Calu3 (cell line): ENCODE measurements around the gene ATP11A. TPM values are rescaled to one million over a fixed set of nuclear protein-coding genes. Genes with fewer than 3 reads are reported as not detected.

Experiments used
- BruUV-seq: library from RNA; stranded (reverse); fragments of 400-500 nt; replicated peaks from 2 replicates; lab custom pipeline; 2021; lab: Mats Ljungman, UMichigan
- CTCF ChIA-PET: fragments of 300-600 bp; sonication (Branson Sonifier 250); formaldehyde crosslinking; loops from one replicate; lab custom pipeline; 2022; ENCODE audit warnings: antibody characterized with exemption; lab: Charles Lee
- DNase-seq: peaks from one replicate; pipeline ENCODE4 v3.0.0; 2022
- H3K27ac Mint-ChIP-seq: one replicate; pipeline ENCODE4 v1.8.0; 2022; ENCODE audit warnings: mixed read lengths; ENCODE audit not compliant: unreplicated experiment
- H3K27me3 Mint-ChIP-seq: one replicate; pipeline ENCODE4 v1.8.0; 2022; ENCODE audit warnings: mixed read lengths; ENCODE audit not compliant: unreplicated experiment
- H3K36me3 Mint-ChIP-seq: one replicate; pipeline ENCODE4 v1.8.0; 2022; ENCODE audit warnings: mild to moderate bottlenecking, moderate library complexity, mixed read lengths; ENCODE audit not compliant: insufficient read depth, unreplicated experiment
- H3K4me1 Mint-ChIP-seq: one replicate; pipeline ENCODE4 v1.8.0; 2022; ENCODE audit warnings: mild to moderate bottlenecking, low read depth, mixed read lengths; ENCODE audit not compliant: unreplicated experiment
- H3K4me3 Mint-ChIP-seq: one replicate; pipeline ENCODE4 v1.8.0; 2022; ENCODE audit warnings: mild to moderate bottlenecking, low read depth, moderate library complexity, mixed read lengths; ENCODE audit not compliant: unreplicated experiment
- H3K9me3 Mint-ChIP-seq: one replicate; pipeline ENCODE4 v1.8.0; 2022; ENCODE audit warnings: low read depth, mixed read lengths; ENCODE audit not compliant: unreplicated experiment
- intact Hi-C: fragments of 100-400 bp; cut with micrococcal nuclease; formaldehyde crosslinking; loops from one replicate; pipeline ENCODE4 v1.10.0; 2022; ENCODE audit not compliant: unreplicated experiment
- total RNA-seq: library from RNA; stranded (reverse); gene quantifications from 2 replicates; pipeline ENCODE4 v1.2.3, GENCODE V29; 2022
- TF ChIP-seq, protein P1 (sequence below): fragments of 200-600 bp; IDR thresholded peaks from one replicate; pipeline ENCODE4 v1.8.0; 2022; ENCODE audit warnings: antibody characterized with exemption; ENCODE audit not compliant: unreplicated experiment

Gene ATP11A
- total RNA-seq, 1 experiment from 2014 or later: 115 TPM

DNA sequence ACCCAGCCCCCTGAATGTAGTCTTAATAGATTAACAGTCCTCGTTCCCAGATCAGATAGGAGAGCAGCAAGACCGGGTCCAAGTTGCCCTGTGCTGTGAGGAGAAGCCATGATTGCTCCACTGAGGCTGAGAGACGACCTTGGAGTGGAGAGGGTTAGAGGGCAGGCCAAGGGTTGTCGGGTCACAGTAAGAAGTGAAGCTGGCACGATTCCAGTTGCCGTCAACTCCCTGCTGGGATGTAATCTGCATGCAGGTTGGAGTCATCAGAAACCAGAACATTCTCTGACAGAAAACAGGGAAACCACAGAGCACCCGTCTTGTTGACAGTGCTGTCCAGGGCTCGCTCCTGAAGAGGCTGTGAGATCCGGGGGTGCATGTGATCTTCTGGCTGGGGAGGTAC, 19.0 kb upstream of the ATP11A start:
- Mint-ChIP-seq H3K27me3 (no peaks in the 10 kb centered on the region), H3K36me3 (no peaks in the 10 kb centered on the region), H3K4me1 (no peaks in the 10 kb centered on the region), H3K27ac (no peak overlapping the region), H3K4me3 (no peak overlapping the region), H3K9me3 (no peaks in the 10 kb centered on the region)
- CTCF ChIA-PET: no interaction called here
- TF ChIP-seq, protein P1, sequence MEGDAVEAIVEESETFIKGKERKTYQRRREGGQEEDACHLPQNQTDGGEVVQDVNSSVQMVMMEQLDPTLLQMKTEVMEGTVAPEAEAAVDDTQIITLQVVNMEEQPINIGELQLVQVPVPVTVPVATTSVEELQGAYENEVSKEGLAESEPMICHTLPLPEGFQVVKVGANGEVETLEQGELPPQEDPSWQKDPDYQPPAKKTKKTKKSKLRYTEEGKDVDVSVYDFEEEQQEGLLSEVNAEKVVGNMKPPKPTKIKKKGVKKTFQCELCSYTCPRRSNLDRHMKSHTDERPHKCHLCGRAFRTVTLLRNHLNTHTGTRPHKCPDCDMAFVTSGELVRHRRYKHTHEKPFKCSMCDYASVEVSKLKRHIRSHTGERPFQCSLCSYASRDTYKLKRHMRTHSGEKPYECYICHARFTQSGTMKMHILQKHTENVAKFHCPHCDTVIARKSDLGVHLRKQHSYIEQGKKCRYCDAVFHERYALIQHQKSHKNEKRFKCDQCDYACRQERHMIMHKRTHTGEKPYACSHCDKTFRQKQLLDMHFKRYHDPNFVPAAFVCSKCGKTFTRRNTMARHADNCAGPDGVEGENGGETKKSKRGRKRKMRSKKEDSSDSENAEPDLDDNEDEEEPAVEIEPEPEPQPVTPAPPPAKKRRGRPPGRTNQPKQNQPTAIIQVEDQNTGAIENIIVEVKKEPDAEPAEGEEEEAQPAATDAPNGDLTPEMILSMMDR: no peak
- DNase-seq: no peak
- intact Hi-C loops: no loop called here
- BruUV-seq: no TSS peak

DNA sequence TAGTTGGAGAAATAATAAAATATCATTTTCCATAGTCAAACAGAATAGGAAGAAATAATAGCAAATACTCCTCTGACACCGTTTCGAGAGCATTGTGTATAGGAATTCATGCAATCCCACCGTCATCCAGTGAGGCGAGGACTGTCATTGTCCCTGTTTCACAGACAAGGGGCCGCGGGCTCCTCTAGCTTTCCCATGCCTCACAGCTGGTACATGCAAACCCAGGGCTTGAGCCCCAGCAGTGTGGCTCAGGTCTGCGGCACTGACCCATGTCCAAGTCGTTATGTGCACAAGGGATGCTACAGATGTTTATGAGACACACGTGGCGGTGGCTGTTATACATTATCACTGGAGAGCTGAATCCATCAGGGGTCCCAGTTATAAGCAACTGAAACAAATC, 18.5 kb upstream of the ATP11A start:
- CTCF ChIA-PET: no interaction called here
- no peaks in the 10 kb centered on the region for H3K4me1 Mint-ChIP-seq

DNA sequence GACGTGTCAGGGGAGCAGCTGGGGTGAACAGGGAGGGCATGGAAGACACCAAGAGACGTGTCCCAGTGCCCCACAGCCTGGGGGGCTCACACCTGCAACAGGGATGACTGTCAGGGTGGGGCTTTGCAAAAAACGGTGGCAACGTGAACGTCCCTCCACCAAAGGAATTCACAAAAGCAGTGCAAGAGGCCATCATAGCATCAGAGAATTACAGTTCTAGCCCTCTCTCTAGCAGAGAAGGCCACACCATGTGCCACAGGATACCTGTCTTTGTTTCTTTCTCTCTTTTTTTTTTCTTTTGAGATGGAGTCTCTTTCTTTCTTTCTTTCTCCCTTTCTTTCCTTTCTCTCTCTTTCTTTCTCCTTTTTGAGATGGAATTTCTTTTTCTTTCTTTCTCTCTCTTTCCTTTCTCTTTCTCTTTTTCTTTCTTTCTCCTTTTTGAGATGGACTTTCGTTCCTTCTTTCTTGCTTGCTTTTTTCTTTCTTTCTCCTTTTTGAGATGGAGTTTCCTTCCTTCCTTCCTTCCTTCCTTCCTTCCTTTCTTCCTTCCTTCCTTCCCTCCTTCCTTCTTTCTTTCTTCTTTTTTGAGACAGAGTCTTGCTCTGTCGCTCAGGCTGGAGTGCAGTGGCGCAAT, 17.1 kb upstream of the ATP11A start:
- TF ChIP-seq, protein P1: no peak
- BruUV-seq: no TSS peak
- H3K27ac Mint-ChIP-seq: no peak overlapping the region
- intact Hi-C loops: no loop called here
- H3K4me1 Mint-ChIP-seq: no peaks in the 10 kb centered on the region
- no peaks in the 10 kb centered on the region for H3K36me3 Mint-ChIP-seq
- H3K4me3 Mint-ChIP-seq: no peak overlapping the region
- no peaks in the 10 kb centered on the region for H3K27me3 Mint-ChIP-seq
- DNase-seq: no peak
- H3K9me3 Mint-ChIP-seq: no peaks in the 10 kb centered on the region
- CTCF ChIA-PET: no interaction called here

More for the DNA sequence above, 18.5 kb upstream of the ATP11A start:
- TF ChIP-seq, protein P1: no peak
- Mint-ChIP-seq H3K27ac (no peak overlapping the region), H3K9me3 (no peaks in the 10 kb centered on the region), H3K36me3 (no peaks in the 10 kb centered on the region), H3K4me3 (no peak overlapping the region), H3K27me3 (no peaks in the 10 kb centered on the region)
- no peak for DNase-seq
- intact Hi-C loops: no loop called here
- BruUV-seq: no TSS peak

DNA sequence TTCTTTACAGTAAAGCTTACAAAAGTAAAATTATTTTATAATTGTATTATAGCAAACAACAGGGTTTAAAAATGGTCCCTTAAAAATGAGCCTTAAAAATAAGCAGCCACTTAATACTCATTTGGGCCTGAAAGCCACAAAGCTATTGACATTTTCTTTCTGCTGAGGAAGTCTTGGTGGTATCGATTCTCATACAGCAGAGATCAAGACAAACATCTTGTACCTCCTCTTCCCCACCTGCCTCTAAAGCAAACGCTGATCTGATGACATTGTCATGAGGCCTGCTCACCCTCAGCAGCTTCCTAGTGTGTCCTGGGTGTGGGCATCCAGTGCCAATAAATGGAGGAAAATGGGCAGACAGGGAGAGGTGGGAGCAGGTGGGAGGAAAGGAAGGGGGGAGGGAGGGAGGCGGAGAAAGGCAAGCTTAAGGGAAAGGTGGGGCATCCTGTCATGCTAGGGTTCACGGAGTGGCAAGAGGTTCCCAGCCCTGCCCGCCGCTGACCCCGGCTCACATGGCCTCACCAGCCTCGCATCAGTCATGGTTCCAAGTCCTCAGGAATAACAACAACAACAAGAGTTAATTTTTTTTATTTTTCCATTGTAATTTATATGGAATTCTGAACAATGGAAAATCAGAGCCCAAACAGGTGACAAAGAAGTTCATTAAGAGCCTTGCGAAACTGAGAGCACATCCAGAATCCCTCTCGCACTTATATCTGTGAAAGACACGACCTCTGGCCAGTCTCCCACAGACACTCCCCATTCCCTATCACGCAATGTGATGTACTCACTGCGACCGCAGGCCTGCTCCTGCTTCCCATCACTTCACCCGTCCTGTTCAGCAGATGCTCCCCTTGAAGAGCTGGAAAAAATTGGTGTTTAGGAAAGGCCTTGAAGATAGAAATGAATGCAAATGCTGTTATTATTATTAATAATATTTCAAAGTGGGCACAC, 15.1 kb upstream of the ATP11A start:
- TF ChIP-seq, protein P1: no peak
- BruUV-seq: no TSS peak
- H3K27ac Mint-ChIP-seq: no peak overlapping the region

More for the DNA sequence above, 15.1 kb upstream of the ATP11A start:
- Mint-ChIP-seq H3K27me3 (no peaks in the 10 kb centered on the region), H3K36me3 (no peaks in the 10 kb centered on the region), H3K4me3 (no peak overlapping the region), H3K4me1 (no peaks in the 10 kb centered on the region), H3K9me3 (no peaks in the 10 kb centered on the region)
- CTCF ChIA-PET: no interaction called here
- intact Hi-C loops: no loop called here
- DNase-seq: no peak
